ENCODE data around the gene KRCC1.
"Not testable (repeated sequence)": the region's sequence is repeated elsewhere in the genome, so short reads cannot be mapped to it uniquely, and the experiment has no call there.

The KRCC1 gene

GRCh38 chr2:87994304-87994850 is 61.2 kb downstream of the KRCC1 start:
- DNase-seq: not testable (repeated sequence)

- DNase-seq: not testable (repeated sequence)
Measured at GRCh38 chr2:87992569-87992968, 63.0 kb downstream of the KRCC1 start.

GRCh38 chr2:87987473-87987872 is 68.1 kb downstream of the KRCC1 start:
- not testable (repeated sequence) for DNase-seq

- not testable (repeated sequence) for DNase-seq
Measured at GRCh38 chr2:87985902-87986301, 69.7 kb downstream of the KRCC1 start.

GRCh38 chr2:87981182-87981581 is 74.4 kb downstream of the KRCC1 start:
- not testable (repeated sequence) for DNase-seq
